BLaER1 treated with 17β-estradiol and CSF1 and Interleukin-3, amounts not matched to agents 10 nM and 100 nM (cell line): ENCODE measurements around the gene C1orf210.

Experiments
- H3K27ac ChIP-seq, 11 experiments: shearing (Covaris generic); formaldehyde crosslinking; 2 replicates each; pipeline ENCODE4 v1.8.1; 2022
- H3K27me3 ChIP-seq, 11 experiments: shearing (Covaris generic); formaldehyde crosslinking; 2 replicates each; pipeline ENCODE4 v1.8.1; 2022
- H3K36me3 ChIP-seq, 11 experiments: shearing (Covaris generic); formaldehyde crosslinking; 2 replicates each; pipeline ENCODE4 v1.8.1; 2022
- H3K4me1 ChIP-seq, 10 experiments: shearing (Covaris generic); formaldehyde crosslinking; 2 replicates each; pipeline ENCODE4 v1.8.1; 2022
- H3K4me2 ChIP-seq, 11 experiments: shearing (Covaris generic); formaldehyde crosslinking; 2 replicates each; pipeline ENCODE4 v1.8.1; 2022
- H3K4me3 ChIP-seq, 10 experiments: shearing (Covaris generic); formaldehyde crosslinking; 2 replicates each; pipeline ENCODE4 v1.8.1; 2022
- H3K9ac ChIP-seq, 11 experiments: shearing (Covaris generic); formaldehyde crosslinking; 2 replicates each; pipeline ENCODE4 v1.8.1; 2022
- H3K9me3 ChIP-seq, 11 experiments: shearing (Covaris generic); formaldehyde crosslinking; replicated peaks in 1 of 11; 2 replicates each; pipeline ENCODE4 v1.8.1; 2022
- H4K20me1 ChIP-seq, 11 experiments: shearing (Covaris generic); formaldehyde crosslinking; 2 replicates each; pipeline ENCODE4 v1.8.1; 2022
- Cebpa-rat ChIP-seq, 11 experiments: shearing (Covaris generic); IDR thresholded peaks; 2 replicates each; pipeline ENCODE4 v1.8.1; 2022

The C1orf210 gene

DNA sequence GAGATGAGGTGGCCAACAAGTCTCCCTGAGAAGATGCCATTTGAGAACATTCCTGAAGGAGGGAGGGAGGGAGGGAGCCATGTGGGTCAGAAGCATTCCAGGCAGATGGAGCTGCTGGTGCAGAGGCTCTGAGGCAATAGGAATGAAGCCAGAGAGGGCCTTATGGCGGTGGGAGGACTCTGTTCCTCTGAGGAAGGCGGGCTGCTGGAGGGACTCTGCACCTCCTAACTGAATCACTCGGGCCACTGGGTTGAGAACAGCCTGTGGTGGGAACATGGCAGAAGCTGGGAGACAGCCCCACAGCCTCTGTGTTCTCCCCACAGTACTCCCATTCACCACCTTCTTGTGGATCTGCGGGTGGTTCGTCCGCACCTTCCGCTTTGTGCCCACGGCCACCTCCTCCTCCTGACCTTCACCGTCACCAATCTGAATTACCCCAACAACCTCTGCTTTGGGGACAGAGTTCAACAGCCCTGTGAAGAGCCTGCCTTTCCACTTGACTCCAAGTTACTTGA lies 18.0 kb downstream of the C1orf210 start:
- Histone ChIP-seq H3K27me3 (no peaks in the 10 kb centered on the region), H3K9ac (no peak overlapping the region), H3K27ac (no peak overlapping the region), H3K4me2 (no peak overlapping the region), H3K36me3 (0 out of 22 replicates have a peak, but pooled peaks cover 0 to 5% (median 0%) of the 10 kb centered on the region in 11 experiments), H3K4me3 (no peak overlapping the region), H3K9me3 (peaks cover 13 to 36% (median 26%) of the 10 kb centered on the region in 11 experiments), H3K4me1 (peaks cover 0 to 10% (median 0%) of the 10 kb centered on the region in 10 experiments; a peak in 2 of 20 replicates), H4K20me1 (no peaks in the 10 kb centered on the region)
- no peak for TF ChIP-seq Cebpa-rat (IDR thresholded peaks at IDR 0.05)

GRCh38 chr1:43266881-43267280 lies 18.5 kb downstream of the C1orf210 start:
- no peaks in the 10 kb centered on the region for H3K27me3 ChIP-seq
- TF ChIP-seq Cebpa-rat (IDR thresholded peaks at IDR 0.05): no peak

DNA sequence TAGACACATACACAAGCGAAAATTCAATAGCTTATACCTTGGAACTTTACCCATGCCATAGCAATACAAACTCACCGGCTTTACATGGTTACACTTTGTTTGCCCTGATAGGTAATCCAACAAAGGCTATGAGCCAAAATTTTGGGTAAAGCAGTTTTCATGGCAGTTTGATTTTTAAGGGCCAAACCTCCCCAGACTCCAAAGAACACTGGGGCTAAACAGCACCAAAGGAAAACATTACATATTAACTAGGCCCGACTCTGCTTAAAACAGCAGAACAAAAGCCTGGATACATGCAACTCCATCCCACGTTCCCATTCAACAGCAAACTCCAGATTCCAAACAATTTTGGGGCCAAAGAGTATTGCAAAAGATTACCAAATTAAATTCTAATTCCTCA lies 19.9 kb downstream of the C1orf210 start:
- no peak overlapping the region for H3K4me3 ChIP-seq
- H4K20me1 ChIP-seq: no peaks in the 10 kb centered on the region
- no peak overlapping the region for H3K9ac ChIP-seq
- H3K4me2 ChIP-seq: no peak overlapping the region
- no peak overlapping the region for H3K27ac ChIP-seq
- TF ChIP-seq Cebpa-rat (IDR thresholded peaks at IDR 0.05): no peak
- no peaks in the 10 kb centered on the region for H3K27me3 ChIP-seq
- 0 out of 22 replicates have a peak, but pooled peaks cover 0 to 5% (median 0%) of the 10 kb centered on the region in 11 experiments for H3K36me3 ChIP-seq
- H3K4me1 ChIP-seq: peaks cover 0 to 10% (median 0%) of the 10 kb centered on the region in 10 experiments; a peak in 2 of 20 replicates
- H3K9me3 ChIP-seq: peaks cover 30 to 55% (median 44%) of the 10 kb centered on the region in 11 experiments

More at GRCh38 chr1:43266881-43267280, 18.5 kb downstream of the C1orf210 start:
- peaks cover 16 to 41% (median 31%) of the 10 kb centered on the region in 11 experiments for H3K9me3 ChIP-seq
- H3K36me3 ChIP-seq: 0 out of 22 replicates have a peak, but pooled peaks cover 0 to 5% (median 0%) of the 10 kb centered on the region in 11 experiments
- no peak overlapping the region for H3K4me2 ChIP-seq
- H3K4me3 ChIP-seq: no peak overlapping the region
- no peak overlapping the region for H3K27ac ChIP-seq
- H3K9ac ChIP-seq: no peak overlapping the region
- H4K20me1 ChIP-seq: no peaks in the 10 kb centered on the region
- H3K4me1 ChIP-seq: peaks cover 0 to 10% (median 0%) of the 10 kb centered on the region in 10 experiments; a peak in 2 of 20 replicates

DNA sequence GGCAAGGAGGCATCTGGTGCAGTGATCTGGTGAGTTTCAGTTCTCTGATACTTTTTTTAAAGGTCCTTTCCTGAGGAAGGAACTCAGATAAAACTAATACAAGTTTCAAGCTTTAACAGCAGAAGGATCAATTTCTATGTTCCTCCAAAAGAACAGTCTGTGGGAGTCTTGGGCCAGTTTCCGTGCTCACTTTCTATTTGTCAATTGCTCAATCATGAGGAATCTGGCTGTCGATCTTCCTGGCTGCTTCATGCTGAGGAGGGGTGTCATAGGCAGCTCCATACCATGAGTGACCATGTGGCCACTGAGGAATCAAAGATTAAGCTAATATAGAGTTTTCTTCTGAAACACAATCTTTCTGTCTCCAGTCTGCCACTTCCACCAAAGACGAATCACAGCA lies 27.0 kb downstream of the C1orf210 start:
- H3K4me2 ChIP-seq: no peak overlapping the region
- H3K9ac ChIP-seq: no peak overlapping the region
- no peaks in the 10 kb centered on the region for H3K27me3 ChIP-seq
- H3K4me1 ChIP-seq: no peaks in the 10 kb centered on the region
- no peak overlapping the region for H3K27ac ChIP-seq
- H4K20me1 ChIP-seq: no peaks in the 10 kb centered on the region
- TF ChIP-seq Cebpa-rat (IDR thresholded peaks at IDR 0.05): no peak
- no peak overlapping the region for H3K4me3 ChIP-seq
- H3K9me3 ChIP-seq: peaks cover 57 to 68% (median 64%) of the 10 kb centered on the region in 11 experiments
- 0 out of 22 replicates have a peak, but pooled peaks cover 0 to 5% (median 0%) of the 10 kb centered on the region in 11 experiments for H3K36me3 ChIP-seq

DNA sequence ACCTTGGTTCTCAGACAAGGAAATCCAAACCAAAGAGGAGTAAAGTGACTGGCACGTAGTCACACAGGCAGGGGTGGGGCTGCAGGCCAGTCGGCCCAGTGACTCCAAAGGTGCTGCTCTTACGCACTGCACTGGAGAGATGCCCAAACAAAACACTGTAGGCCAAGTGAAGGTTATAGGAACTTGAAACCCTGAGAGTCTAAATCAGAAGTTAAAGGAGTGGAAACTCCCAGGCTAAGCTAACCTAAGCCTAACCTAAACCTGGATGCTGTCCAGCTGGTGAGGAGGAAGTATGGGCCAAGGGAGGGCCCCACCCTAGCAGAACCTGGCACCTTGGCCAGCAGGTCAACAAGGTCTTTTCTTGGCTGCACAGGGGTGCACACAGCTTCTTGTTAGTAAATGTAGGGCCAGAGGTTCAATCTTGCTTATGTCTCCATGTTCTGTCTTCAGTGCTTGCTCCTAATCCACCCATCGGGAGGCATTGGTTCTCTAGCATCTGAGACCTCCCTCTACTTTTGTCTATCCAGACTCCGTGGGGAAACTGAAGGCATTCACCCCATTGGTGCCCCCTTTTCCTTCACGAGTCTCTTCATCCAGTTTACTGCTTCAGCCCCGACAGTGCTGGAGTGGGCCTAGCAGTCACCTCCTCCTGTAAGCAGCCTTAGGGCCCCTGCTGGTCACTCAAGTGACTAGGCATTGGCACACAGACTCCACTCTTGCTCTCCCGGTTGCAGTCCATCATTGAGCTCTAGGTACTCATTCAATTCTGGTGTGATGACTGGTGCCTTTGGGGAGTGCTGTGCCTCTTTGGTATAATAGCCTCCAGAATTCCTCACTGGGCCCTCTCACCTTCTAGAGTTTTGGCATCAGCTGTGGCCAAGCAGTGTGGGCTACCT lies 28.5 kb downstream of the C1orf210 start:
- Histone ChIP-seq H3K9me3 (peaks cover 42 to 55% (median 49%) of the 10 kb centered on the region in 11 experiments), H3K9ac (no peak overlapping the region), H3K4me2 (no peak overlapping the region), H3K27me3 (no peaks in the 10 kb centered on the region), H3K27ac (no peak overlapping the region), H3K36me3 (no peaks in the 10 kb centered on the region), H3K4me1 (no peaks in the 10 kb centered on the region), H4K20me1 (no peaks in the 10 kb centered on the region), H3K4me3 (no peak overlapping the region)
- TF ChIP-seq Cebpa-rat (IDR thresholded peaks at IDR 0.05): no peak

DNA sequence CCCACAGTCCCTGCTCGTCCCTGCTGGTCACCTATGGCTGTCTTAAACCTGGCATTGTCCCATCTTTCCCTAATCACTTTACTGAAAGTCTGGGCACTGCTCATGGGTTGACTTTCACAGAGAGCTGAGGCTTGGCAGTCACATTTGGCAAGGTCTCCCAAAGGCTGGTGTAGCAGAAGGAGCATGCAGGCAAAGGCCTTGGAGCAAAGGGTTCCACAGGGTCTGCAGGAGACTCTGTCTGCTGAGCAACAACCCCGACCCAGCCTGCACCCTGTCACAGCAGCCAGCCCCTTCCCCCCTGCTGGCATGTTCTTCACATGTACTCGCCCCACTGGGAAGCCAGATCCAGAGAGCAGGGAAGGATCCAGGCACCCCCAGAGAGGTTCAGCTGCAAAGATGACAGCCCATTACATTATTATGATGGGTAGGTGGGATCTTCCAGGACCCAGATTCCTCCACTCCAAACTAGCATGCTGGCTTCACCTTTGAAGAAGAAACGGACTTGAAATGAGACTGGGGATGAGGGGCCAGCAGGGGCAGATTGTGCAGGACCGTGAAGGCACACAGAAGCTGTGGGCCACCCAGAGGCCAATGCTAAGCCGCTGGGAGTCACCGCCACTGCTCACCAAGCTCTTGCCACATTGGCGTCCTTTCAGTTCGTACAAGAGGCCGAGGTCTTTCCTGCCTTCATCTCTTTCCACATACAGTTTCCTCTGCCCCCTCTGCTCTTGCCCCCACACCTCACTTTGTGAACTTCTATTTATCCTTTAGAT lies 29.8 kb downstream of the C1orf210 start:
- Histone ChIP-seq H3K36me3 (peaks cover 0 to 3% (median 0%) of the 10 kb centered on the region in 11 experiments; a peak in 2 of 22 replicates), H3K27me3 (no peaks in the 10 kb centered on the region), H3K4me3 (no peak overlapping the region), H3K27ac (no peak overlapping the region), H3K9me3 (peaks cover 39 to 55% (median 48%) of the 10 kb centered on the region in 11 experiments), H3K4me2 (no peak overlapping the region), H4K20me1 (no peaks in the 10 kb centered on the region), H3K4me1 (no peaks in the 10 kb centered on the region), H3K9ac (no peak overlapping the region)
- no peak for TF ChIP-seq Cebpa-rat (IDR thresholded peaks at IDR 0.05)

DNA sequence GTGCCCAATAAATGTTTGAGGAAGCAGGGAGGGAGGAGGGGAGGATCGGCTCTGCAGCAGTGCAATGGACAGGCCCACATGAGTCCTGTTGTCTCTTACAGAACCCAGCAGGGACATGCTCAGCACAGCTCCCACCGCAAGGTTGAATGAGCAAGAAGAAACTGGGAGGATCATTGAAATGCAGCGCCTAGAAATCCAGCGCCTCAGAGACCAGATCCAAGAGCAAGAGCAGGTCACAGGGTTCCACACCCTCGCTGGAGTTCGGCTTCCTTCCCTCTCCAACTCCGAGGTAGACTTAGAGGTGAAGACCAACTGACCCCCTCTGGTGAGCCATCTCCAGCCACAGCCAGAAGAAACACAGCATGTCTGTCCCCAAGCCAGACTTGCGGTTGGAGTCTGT lies 31.5 kb downstream of the C1orf210 start:
- Histone ChIP-seq H3K9ac (no peak overlapping the region), H3K9me3 (peaks cover 40 to 57% (median 43%) of the 10 kb centered on the region in 11 experiments), H4K20me1 (no peaks in the 10 kb centered on the region), H3K36me3 (peaks cover 0 to 3% (median 0%) of the 10 kb centered on the region in 11 experiments; a peak in 2 of 22 replicates), H3K4me1 (no peaks in the 10 kb centered on the region), H3K27ac (no peak overlapping the region), H3K4me2 (no peak overlapping the region), H3K27me3 (no peaks in the 10 kb centered on the region), H3K4me3 (no peak overlapping the region)
- TF ChIP-seq Cebpa-rat (IDR thresholded peaks at IDR 0.05): no peak

GRCh38 chr1:43253173-43253572 lies 32.2 kb downstream of the C1orf210 start:
- no peak for TF ChIP-seq Cebpa-rat (IDR thresholded peaks at IDR 0.05)
- Histone ChIP-seq H3K4me1 (no peaks in the 10 kb centered on the region), H4K20me1 (no peaks in the 10 kb centered on the region), H3K36me3 (peaks cover 0 to 3% (median 0%) of the 10 kb centered on the region in 11 experiments; a peak in 2 of 22 replicates), H3K27me3 (no peaks in the 10 kb centered on the region), H3K9me3 (peaks cover 37 to 56% (median 43%) of the 10 kb centered on the region in 11 experiments), H3K9ac (no peak overlapping the region), H3K4me2 (no peak overlapping the region), H3K27ac (no peak overlapping the region), H3K4me3 (no peak overlapping the region)

- H3K27me3 ChIP-seq: no peaks in the 10 kb centered on the region
- no peak overlapping the region for H3K9ac ChIP-seq
- H3K27ac ChIP-seq: no peak overlapping the region
- H3K4me3 ChIP-seq: no peak overlapping the region
- H3K4me2 ChIP-seq: no peak overlapping the region
- no peaks in the 10 kb centered on the region for H3K4me1 ChIP-seq
- no peaks in the 10 kb centered on the region for H4K20me1 ChIP-seq
- TF ChIP-seq Cebpa-rat (IDR thresholded peaks at IDR 0.05): no peak
- H3K9me3 ChIP-seq: peaks cover 37 to 56% (median 43%) of the 10 kb centered on the region in 11 experiments
- H3K36me3 ChIP-seq: peaks cover 0 to 3% (median 0%) of the 10 kb centered on the region in 11 experiments; a peak in 2 of 22 replicates
Observed at GRCh38 chr1:43252225-43252624, 33.2 kb downstream of the C1orf210 start.
